ENCODE results near the gene MLIP. TPM values are rescaled to one million over a fixed set of nuclear protein-coding genes. Genes with fewer than 3 reads are reported as not detected.

The MLIP gene
- total and polyA plus RNA-seq, 2 experiments from 2014 or later, result not detected

DNA sequence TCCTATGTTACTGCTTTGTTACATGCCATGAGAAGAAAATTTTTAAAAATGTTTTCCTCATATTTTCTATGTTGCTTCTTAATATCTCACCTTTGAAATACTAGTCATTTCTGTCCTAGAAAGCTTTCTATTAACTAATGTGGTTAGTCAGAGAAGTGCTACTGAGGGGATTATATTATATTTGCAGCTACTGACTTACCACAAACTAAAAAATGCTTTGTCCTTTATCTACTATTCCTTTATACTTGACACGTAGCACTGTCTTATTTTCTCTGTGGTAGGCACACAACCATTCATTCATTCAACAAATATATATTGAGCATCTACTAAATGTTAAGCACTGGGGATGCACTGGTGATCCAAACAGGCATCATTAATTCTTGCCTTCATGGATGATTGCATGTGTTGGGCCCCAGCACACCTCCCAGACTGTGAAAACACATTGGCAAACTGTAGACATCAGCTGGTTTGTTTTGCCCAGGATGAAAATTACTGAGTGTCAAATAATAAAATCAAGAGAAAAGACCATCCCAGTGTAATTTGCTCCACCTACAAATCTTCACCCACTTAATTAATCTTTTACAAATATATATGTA lies 10.7 kb upstream of the MLIP start:
- Histone ChIP-seq H3K9me3 (ENCODE audit: low read depth) (no peaks in the 10 kb centered on the region), H3K36me3 (ENCODE audit: low read depth) (no peaks in the 10 kb centered on the region), H3K9me2 (ENCODE audit: insufficient read depth) (0 out of 2 replicates have a peak, but pooled peaks cover 6% of the 10 kb centered on the region), H3F3A (ENCODE audit: insufficient read depth) (no peaks in the 10 kb centered on the region), H3K4me1 (ENCODE audit: insufficient read depth) (no peaks in the 10 kb centered on the region), H3K9ac (no peak overlapping the region), H3K4me3 (no peak overlapping the region), H2AFZ (no peak overlapping the region), H3K79me2 (ENCODE audit: insufficient read depth) (no peaks in the 10 kb centered on the region), H3K27ac (no peak overlapping the region), H3K4me2 (ENCODE audit: unreplicated experiment) (no peak overlapping the region), H4K20me1 (ENCODE audit: insufficient read depth) (no peaks in the 10 kb centered on the region), H3K27me3 (replicated peaks; ENCODE audit: insufficient read depth) (no peaks in the 10 kb centered on the region)
- in situ Hi-C loops (cut with MboI), result no loop called here
- WGBS, 2 experiments (ENCODE audit: low coverage in 1 of 2, low lambda C conversion rate in 2 of 2, missing lambda C conversion rate in 2 of 2), result 70 to 72% methylated on average over 1 of the region's 1 CpG
- no peak for TF ChIP-seq EZH2 (IDR thresholded peaks at IDR 0.05; ENCODE audit: insufficient read depth, poor library complexity, severe bottlenecking)
- TF ChIP-seq EZH2phosphoT487 (IDR thresholded peaks at IDR 0.05; ENCODE audit: insufficient read depth, low read depth), result no peak
- no peak for DNase-seq

DNA sequence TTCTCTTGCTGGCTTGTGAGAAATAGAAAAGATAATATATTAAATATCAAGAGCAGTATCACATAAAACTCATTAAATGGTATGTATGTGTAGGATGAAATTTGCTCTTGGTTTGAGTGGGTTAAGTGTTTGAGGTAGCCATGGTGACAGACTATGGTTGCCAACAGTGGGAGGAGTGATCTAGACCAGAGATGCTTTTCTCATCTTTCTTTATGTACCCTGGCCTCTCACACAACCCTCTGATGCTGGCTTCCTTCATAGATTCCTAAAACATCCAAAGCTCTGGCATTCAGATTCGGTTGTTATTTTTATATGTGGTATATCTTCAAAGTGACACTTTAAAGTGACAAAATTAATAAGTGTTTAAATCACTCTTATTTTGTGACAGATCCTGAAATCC lies 9.0 kb upstream of the MLIP start:
- Histone ChIP-seq H4K20me1 (ENCODE audit: insufficient read depth) (no peaks in the 10 kb centered on the region), H3K27ac (no peak overlapping the region), H3K36me3 (ENCODE audit: low read depth) (no peaks in the 10 kb centered on the region), H3K4me2 (ENCODE audit: unreplicated experiment) (no peak overlapping the region), H3F3A (ENCODE audit: insufficient read depth) (no peaks in the 10 kb centered on the region), H3K4me1 (ENCODE audit: insufficient read depth) (no peaks in the 10 kb centered on the region), H3K9ac (no peak overlapping the region), H3K9me2 (ENCODE audit: insufficient read depth) (0 out of 2 replicates have a peak, but pooled peaks cover 6% of the 10 kb centered on the region), H3K27me3 (replicated peaks; ENCODE audit: insufficient read depth) (0 out of 2 replicates have a peak, but pooled peaks cover 8% of the 10 kb centered on the region), H3K9me3 (ENCODE audit: low read depth) (no peaks in the 10 kb centered on the region), H2AFZ (no peak overlapping the region), H3K4me3 (no peak overlapping the region), H3K79me2 (ENCODE audit: insufficient read depth) (no peaks in the 10 kb centered on the region)
- TF ChIP-seq EZH2 (IDR thresholded peaks at IDR 0.05; ENCODE audit: insufficient read depth, poor library complexity, severe bottlenecking) (no peak), EZH2phosphoT487 (IDR thresholded peaks at IDR 0.05; ENCODE audit: insufficient read depth, low read depth) (no peak)
- 0 to 3% methylated on average over 1 of the region's 1 CpG for WGBS, 2 experiments (ENCODE audit: low coverage in 1 of 2, low lambda C conversion rate in 2 of 2, missing lambda C conversion rate in 2 of 2)
- DNase-seq, result no peak
- in situ Hi-C loops (cut with MboI), result no loop called here

DNA sequence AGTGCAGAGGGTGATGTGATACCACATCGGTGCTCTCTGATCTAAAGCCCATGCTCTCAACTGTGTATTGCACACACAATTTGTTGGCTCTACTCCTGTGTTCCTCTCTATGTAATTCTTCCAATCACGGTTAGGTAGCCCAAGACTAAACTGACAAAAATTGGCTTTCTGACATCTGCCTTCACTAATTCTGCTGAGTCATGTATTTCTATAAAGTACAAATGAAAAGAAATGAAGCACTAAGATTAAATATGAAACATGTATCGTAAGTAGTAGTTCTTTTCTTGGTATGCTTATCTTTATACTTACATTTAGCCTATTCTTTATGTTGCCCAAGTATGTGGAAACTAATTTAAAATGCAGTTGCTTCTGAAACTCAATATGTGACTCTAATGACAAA lies 7.7 kb upstream of the MLIP start:
- Histone ChIP-seq H3F3A (ENCODE audit: insufficient read depth) (no peaks in the 10 kb centered on the region), H3K4me2 (ENCODE audit: unreplicated experiment) (no peak overlapping the region), H4K20me1 (ENCODE audit: insufficient read depth) (no peaks in the 10 kb centered on the region), H3K79me2 (ENCODE audit: insufficient read depth) (no peaks in the 10 kb centered on the region), H2AFZ (no peak overlapping the region), H3K9ac (no peak overlapping the region), H3K9me2 (ENCODE audit: insufficient read depth) (0 out of 2 replicates have a peak, but pooled peaks cover 6% of the 10 kb centered on the region), H3K4me3 (no peak overlapping the region), H3K27me3 (replicated peaks; ENCODE audit: insufficient read depth) (0 out of 2 replicates have a peak, but pooled peaks cover 11% of the 10 kb centered on the region), H3K36me3 (ENCODE audit: low read depth) (no peaks in the 10 kb centered on the region), H3K9me3 (ENCODE audit: low read depth) (no peaks in the 10 kb centered on the region), H3K27ac (no peak overlapping the region), H3K4me1 (ENCODE audit: insufficient read depth) (no peaks in the 10 kb centered on the region)
- no peak for DNase-seq
- in situ Hi-C loops (cut with MboI), result no loop called here
- WGBS, 2 experiments (ENCODE audit: low coverage in 1 of 2, low lambda C conversion rate in 2 of 2, missing lambda C conversion rate in 2 of 2), result 70% methylated on average over 3 of the region's 3 CpGs
- no peak for TF ChIP-seq EZH2phosphoT487 (IDR thresholded peaks at IDR 0.05; ENCODE audit: insufficient read depth, low read depth)
- no peak for TF ChIP-seq EZH2 (IDR thresholded peaks at IDR 0.05; ENCODE audit: insufficient read depth, poor library complexity, severe bottlenecking)

DNA sequence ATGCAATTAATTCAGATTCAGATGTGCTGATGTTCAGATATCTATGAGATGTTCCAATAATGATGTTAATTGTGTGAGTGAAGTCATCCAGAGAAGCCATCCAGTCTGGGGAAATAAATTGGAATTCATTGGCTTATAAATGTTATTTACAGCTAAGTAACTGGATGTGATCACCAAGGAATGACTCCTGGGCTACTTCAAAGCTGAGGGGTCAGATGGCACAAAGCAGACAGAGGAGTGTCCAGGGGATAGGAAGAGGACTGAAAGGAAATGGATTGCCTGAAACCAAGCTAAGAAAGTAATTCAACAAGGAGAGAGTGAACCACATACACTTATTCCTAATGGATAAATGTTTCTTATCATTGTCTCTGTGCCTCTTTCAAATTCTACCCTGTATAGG lies 4.5 kb upstream of the MLIP start:
- DNase-seq, result no peak
- H3K9me2 ChIP-seq (ENCODE audit: insufficient read depth), result no peaks in the 10 kb centered on the region
- no peak overlapping the region for H2AFZ ChIP-seq
- H3K9me3 ChIP-seq (ENCODE audit: low read depth), result no peaks in the 10 kb centered on the region
- in situ Hi-C loops (cut with MboI), result no loop called here
- H3K4me2 ChIP-seq (ENCODE audit: unreplicated experiment), result no peak overlapping the region
- no peaks in the 10 kb centered on the region for H3F3A ChIP-seq (ENCODE audit: insufficient read depth)
- H3K27ac ChIP-seq, result no peak overlapping the region
- no peak overlapping the region for H3K4me3 ChIP-seq
- TF ChIP-seq EZH2phosphoT487 (IDR thresholded peaks at IDR 0.05; ENCODE audit: insufficient read depth, low read depth) (no peak), EZH2 (IDR thresholded peaks at IDR 0.05; ENCODE audit: insufficient read depth, poor library complexity, severe bottlenecking) (no peak)
- H3K79me2 ChIP-seq (ENCODE audit: insufficient read depth), result no peaks in the 10 kb centered on the region
- no peaks in the 10 kb centered on the region for H4K20me1 ChIP-seq (ENCODE audit: insufficient read depth)
- no peak overlapping the region for H3K9ac ChIP-seq
- 0 out of 2 replicates have a peak, but pooled peaks cover 11% of the 10 kb centered on the region for H3K27me3 ChIP-seq (replicated peaks; ENCODE audit: insufficient read depth)
- H3K36me3 ChIP-seq (ENCODE audit: low read depth), result no peaks in the 10 kb centered on the region
- H3K4me1 ChIP-seq (ENCODE audit: insufficient read depth), result 0 out of 2 replicates have a peak, but pooled peaks cover under 1% of the 10 kb centered on the region
